GM10266 (cell line): ENCODE measurements around the gene PTGIS.

Source experiments
- DNase-seq: peaks from one replicate; pipeline ENCODE4 v3.0.0; 2012; ENCODE audit errors: extremely low spot score
- CTCF ChIP-seq: IDR thresholded peaks from 2 replicates; pipeline ENCODE4 v1.5.1; 2012; ENCODE audit warnings: mild to moderate bottlenecking, low read depth; ENCODE audit not compliant: control insufficient read depth, insufficient read depth; ENCODE audit errors: missing control alignments

The PTGIS gene

GRCh38 chr20:49563015-49563980 is 4.6 kb downstream of the PTGIS start:
- no peak for TF ChIP-seq CTCF
- no peak for DNase-seq

GRCh38 chr20:49562311-49563014 is 5.5 kb downstream of the PTGIS start:
- no peak for TF ChIP-seq CTCF
- no peak for DNase-seq

- DNase-seq: no peak
- no peak for TF ChIP-seq CTCF
These were observed 6.1 kb downstream of the PTGIS start for GRCh38 chr20:49561806-49562205.

GRCh38 chr20:49561256-49561655 is 6.7 kb downstream of the PTGIS start:
- no peak for DNase-seq

GRCh38 chr20:49560646-49561045 is 7.3 kb downstream of the PTGIS start:
- DNase-seq: no peak
- no peak for TF ChIP-seq CTCF

More at GRCh38 chr20:49561256-49561655, 6.7 kb downstream of the PTGIS start:
- no peak for TF ChIP-seq CTCF

- TF ChIP-seq CTCF: no peak
- no peak for DNase-seq
These were observed 7.8 kb downstream of the PTGIS start for GRCh38 chr20:49560186-49560585.
